HepG2 (cell line): ENCODE data around the gene SEC16A. TPM values are rescaled to one million over a fixed set of nuclear protein-coding genes. Genes with fewer than 3 reads are reported as not detected.

Experiments
- DMAP1 ChIP-seq: IDR thresholded peaks from 2 replicates; pipeline ENCODE4 v1.6.1; 2016
- DR1 ChIP-seq: sonication (generic); formaldehyde crosslinking; IDR thresholded peaks from 2 replicates; pipeline ENCODE4 v1.8.0; 2021; ENCODE audit warnings: mild to moderate bottlenecking, missing genetic modification reagents, inconsistent platforms
- FOXM1 ChIP-seq: sonication (generic); formaldehyde crosslinking; IDR thresholded peaks from 2 replicates; pipeline ENCODE4 v1.5.0; 2020; ENCODE audit warnings: missing genetic modification reagents
- HHEX ChIP-seq: IDR thresholded peaks from 2 replicates; pipeline ENCODE4 v1.6.1; 2016; ENCODE audit warnings: control low read depth
- HOXD1 ChIP-seq: sonication (generic); formaldehyde crosslinking; IDR thresholded peaks from 2 replicates; pipeline ENCODE4 v1.5.0; 2020; ENCODE audit warnings: missing genetic modification reagents
- IKZF4 ChIP-seq: sonication (generic); formaldehyde crosslinking; IDR thresholded peaks from 2 replicates; pipeline ENCODE4 v1.5.1; 2020; ENCODE audit warnings: borderline replicate concordance, mild to moderate bottlenecking, low read depth, missing genetic modification reagents; ENCODE audit errors: not compliant biosample characterization
- JARID2 ChIP-seq: sonication (generic); formaldehyde crosslinking; IDR thresholded peaks from 2 replicates; pipeline ENCODE4 v1.8.1; 2023; ENCODE audit warnings: missing genetic modification reagents, inconsistent platforms; ENCODE audit not compliant: insufficient replicate concordance
- KDM5B ChIP-seq: sonication (generic); formaldehyde crosslinking; IDR thresholded peaks from 2 replicates; pipeline ENCODE4 v1.4.0; 2020; ENCODE audit warnings: missing genetic modification reagents, mild to moderate bottlenecking, borderline replicate concordance
- ONECUT2 ChIP-seq: sonication (generic); formaldehyde crosslinking; IDR thresholded peaks from 2 replicates; pipeline ENCODE4 v1.4.0; 2020; ENCODE audit warnings: missing genetic modification reagents
- PRPF4 ChIP-seq: fragments of 200-400 bp; formaldehyde crosslinking; IDR thresholded peaks from 2 replicates; pipeline ENCODE4 v1.6.1; 2016; ENCODE audit warnings: low read length, low read depth; ENCODE audit not compliant: poor library complexity, severe bottlenecking
- RFXANK ChIP-seq: IDR thresholded peaks from 2 replicates; pipeline ENCODE4 v1.6.1; 2016
- SRSF1 ChIP-seq: fragments of 200-400 bp; formaldehyde crosslinking; optimal IDR thresholded peaks from 2 replicates; pipeline ENCODE3; 2017; ENCODE audit warnings: mild to moderate bottlenecking, low read depth, low read length, moderate library complexity
- SYNCRIP ChIP-seq: fragments of 200-400 bp; formaldehyde crosslinking; IDR thresholded peaks from 2 replicates; pipeline ENCODE4 v1.6.1; 2018; ENCODE audit warnings: mild to moderate bottlenecking, low read depth, low read length; ENCODE audit not compliant: insufficient read depth
- ZNF124 ChIP-seq: sonication (generic); formaldehyde crosslinking; IDR thresholded peaks from 2 replicates; pipeline ENCODE4 v1.4.0; 2020; ENCODE audit warnings: missing genetic modification reagents
- ZNF138 ChIP-seq: sonication (generic); formaldehyde crosslinking; IDR thresholded peaks from 2 replicates; pipeline ENCODE4 v1.5.0; 2020; ENCODE audit warnings: mild to moderate bottlenecking, low read depth, missing genetic modification reagents
- ZNF333 ChIP-seq: sonication (generic); formaldehyde crosslinking; IDR thresholded peaks from 2 replicates; pipeline ENCODE4 v1.4.0; 2020; ENCODE audit warnings: mild to moderate bottlenecking, missing genetic modification reagents, borderline replicate concordance
- ZNF335 ChIP-seq: sonication (generic); formaldehyde crosslinking; IDR thresholded peaks from 2 replicates; pipeline ENCODE4 v1.4.0; 2020; ENCODE audit warnings: missing genetic modification reagents
- ZNF709 ChIP-seq: sonication (generic); formaldehyde crosslinking; IDR thresholded peaks from 2 replicates; pipeline ENCODE4 v1.5.0; 2020; ENCODE audit warnings: mild to moderate bottlenecking, missing genetic modification reagents
- ZNF780A ChIP-seq: sonication (generic); formaldehyde crosslinking; IDR thresholded peaks from 2 replicates; pipeline ENCODE4 v1.8.0; 2022; ENCODE audit warnings: mild to moderate bottlenecking, missing genetic modification reagents, moderate library complexity
- polyA plus RNA-seq, 8 experiments: library from polyadenylated mRNA; depleted of rRNA in 3 of 8; stranded (reverse) in 7 of 8; unstranded in 1 of 8; fragments of >200 nt; fragmentation: Illumina TruSeq in 4 of 8; extraction: Trizol in 4 of 8; gene quantifications; 2 replicates each; pipeline versions ENCODE4 v1.2.1 to v1.2.3, GENCODE V29; 2011 to 2016; ENCODE audit warnings: low read depth in 4 of 8, missing spikeins in 1 of 8, mixed read lengths in 1 of 8; ENCODE audit not compliant: insufficient read depth in 1 of 8
- total RNA-seq, 5 experiments: library from RNA; depleted of rRNA; stranded (reverse); fragments of >200 nt; fragmentation: Illumina TruSeq; extraction: Trizol; gene quantifications; 2 replicates each; pipeline ENCODE4 v1.2.3, GENCODE V29; 2016; ENCODE audit warnings: low read depth in 1 of 5
- TF ChIP-seq, protein P1 (sequence below): sonication (generic); formaldehyde crosslinking; IDR thresholded peaks from 2 replicates; pipeline ENCODE4 v1.5.0; 2020; ENCODE audit warnings: missing genetic modification reagents, mild to moderate bottlenecking, borderline replicate concordance
- TF ChIP-seq, protein P2 (sequence below), 2 experiments: sonication (generic) in 1 of 2; formaldehyde crosslinking in 1 of 2; IDR thresholded peaks; 2 replicates each; pipeline versions ENCODE4 v1.4.0 to v1.6.1; 2016 to 2020; ENCODE audit warnings: borderline replicate concordance in 1 of 2, low read depth in 1 of 2, mild to moderate bottlenecking in 1 of 2, missing genetic modification reagents in 1 of 2
- TF ChIP-seq, protein P3 (sequence below): sonication (generic); formaldehyde crosslinking; IDR thresholded peaks from 2 replicates; pipeline ENCODE4 v1.4.0; 2020; ENCODE audit warnings: mild to moderate bottlenecking, missing genetic modification reagents

Gene SEC16A
- total and polyA plus RNA-seq, 2 of the 13 experiments (the other 11 are each of a cell fraction or from before 2014, with no cell fraction given) = 15.9 to 18.9 TPM

- 0 out of 2 replicates have a peak, but pooled peaks have one; percentile 16 for TF ChIP-seq ZNF124 (CRISPR knock-in tag)
- no peak for TF ChIP-seq ZNF138 (CRISPR knock-in tag)
- TF ChIP-seq, protein P1, sequence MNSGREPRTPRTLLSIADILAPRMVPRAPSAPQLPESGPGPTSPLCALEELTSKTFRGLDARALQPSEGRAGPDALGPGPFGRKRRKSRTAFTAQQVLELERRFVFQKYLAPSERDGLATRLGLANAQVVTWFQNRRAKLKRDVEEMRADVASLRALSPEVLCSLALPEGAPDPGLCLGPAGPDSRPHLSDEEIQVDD = no peak
- TF ChIP-seq FOXM1 (CRISPR knock-in tag) = no peak
- no peak for TF ChIP-seq PRPF4
- no peak for TF ChIP-seq ZNF709 (CRISPR knock-in tag)
- TF ChIP-seq RFXANK = no peak
- TF ChIP-seq DR1 (CRISPR knock-in tag) = no peak
- no peak for TF ChIP-seq HHEX
- TF ChIP-seq SRSF1 = no peak
- TF ChIP-seq HOXD1 (CRISPR knock-in tag) = no peak
- TF ChIP-seq, protein P2, sequence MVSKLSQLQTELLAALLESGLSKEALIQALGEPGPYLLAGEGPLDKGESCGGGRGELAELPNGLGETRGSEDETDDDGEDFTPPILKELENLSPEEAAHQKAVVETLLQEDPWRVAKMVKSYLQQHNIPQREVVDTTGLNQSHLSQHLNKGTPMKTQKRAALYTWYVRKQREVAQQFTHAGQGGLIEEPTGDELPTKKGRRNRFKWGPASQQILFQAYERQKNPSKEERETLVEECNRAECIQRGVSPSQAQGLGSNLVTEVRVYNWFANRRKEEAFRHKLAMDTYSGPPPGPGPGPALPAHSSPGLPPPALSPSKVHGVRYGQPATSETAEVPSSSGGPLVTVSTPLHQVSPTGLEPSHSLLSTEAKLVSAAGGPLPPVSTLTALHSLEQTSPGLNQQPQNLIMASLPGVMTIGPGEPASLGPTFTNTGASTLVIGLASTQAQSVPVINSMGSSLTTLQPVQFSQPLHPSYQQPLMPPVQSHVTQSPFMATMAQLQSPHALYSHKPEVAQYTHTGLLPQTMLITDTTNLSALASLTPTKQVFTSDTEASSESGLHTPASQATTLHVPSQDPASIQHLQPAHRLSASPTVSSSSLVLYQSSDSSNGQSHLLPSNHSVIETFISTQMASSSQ (IDR thresholded peaks at IDR 0.05; ENCODE audit: low read depth) = no peak
- TF ChIP-seq, protein P2 (CRISPR knock-in tag; IDR thresholded peaks at IDR 0.05; ENCODE audit: borderline replicate concordance) = no peak
- TF ChIP-seq, protein P3, sequence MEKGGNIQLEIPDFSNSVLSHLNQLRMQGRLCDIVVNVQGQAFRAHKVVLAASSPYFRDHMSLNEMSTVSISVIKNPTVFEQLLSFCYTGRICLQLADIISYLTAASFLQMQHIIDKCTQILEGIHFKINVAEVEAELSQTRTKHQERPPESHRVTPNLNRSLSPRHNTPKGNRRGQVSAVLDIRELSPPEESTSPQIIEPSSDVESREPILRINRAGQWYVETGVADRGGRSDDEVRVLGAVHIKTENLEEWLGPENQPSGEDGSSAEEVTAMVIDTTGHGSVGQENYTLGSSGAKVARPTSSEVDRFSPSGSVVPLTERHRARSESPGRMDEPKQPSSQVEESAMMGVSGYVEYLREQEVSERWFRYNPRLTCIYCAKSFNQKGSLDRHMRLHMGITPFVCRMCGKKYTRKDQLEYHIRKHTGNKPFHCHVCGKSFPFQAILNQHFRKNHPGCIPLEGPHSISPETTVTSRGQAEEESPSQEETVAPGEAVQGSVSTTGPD = no peak
- no peak for TF ChIP-seq ZNF335 (CRISPR knock-in tag)
- no peak for TF ChIP-seq ZNF333
- TF ChIP-seq ONECUT2 (CRISPR knock-in tag) = no peak
- TF ChIP-seq JARID2 (CRISPR knock-in tag) = no peak
- TF ChIP-seq SYNCRIP = no peak
- no peak for TF ChIP-seq ZNF780A (CRISPR knock-in tag)
- peak; percentile 46 for TF ChIP-seq DMAP1
- TF ChIP-seq KDM5B (CRISPR knock-in tag) = no peak
- TF ChIP-seq IKZF4 (CRISPR knock-in tag) = no peak
These were observed 83.4 kb downstream of the SEC16A start (continued) for GRCh38 chr9:136399176-136400037.
